H1 (cell line): Measurements from ENCODE around the gene SLC52A1.

Source experiments
- ASH2L ChIP-seq: fragments of 200-600, 300-600 bp; sonication (generic); IDR thresholded peaks from one replicate; pipeline ENCODE4 v1.7.1; 2017; ENCODE audit warnings: low read length
- BRCA1 ChIP-seq: IDR thresholded peaks from 2 replicates; pipeline ENCODE4 v1.6.1; 2012; ENCODE audit warnings: low read depth, low read length, improper control_type of control experiment
- CBX5 ChIP-seq: fragments of 300-800, 300-1000 bp; sonication (generic); IDR thresholded peaks from 2 replicates; pipeline ENCODE4 v1.7.1; 2016; ENCODE audit warnings: antibody characterized with exemption, low read length, low read depth
- CEBPB ChIP-seq: IDR thresholded peaks from 2 replicates; pipeline ENCODE4 v1.6.1; 2012; ENCODE audit warnings: low read depth, low read length
- EGR1 ChIP-seq: IDR thresholded peaks from 2 replicates; pipeline ENCODE4 v1.6.1; 2011; ENCODE audit warnings: low read depth, low read length, borderline replicate concordance
- GABPA ChIP-seq: IDR thresholded peaks from 2 replicates; pipeline ENCODE4 v1.6.1; 2011; ENCODE audit warnings: mild to moderate bottlenecking, low read length, moderate library complexity, borderline replicate concordance; ENCODE audit not compliant: insufficient read depth
- POLR2A ChIP-seq, 2 experiments: IDR thresholded peaks; 1 replicate in 1 of 2; 2 replicates in 1 of 2; pipeline ENCODE4 v1.6.1; 2011; ENCODE audit warnings: low read depth in 2 of 2, low read length in 2 of 2, mild to moderate bottlenecking in 2 of 2; ENCODE audit errors: control extremely low read depth in 1 of 2
- POLR2AphosphoS5 ChIP-seq: IDR thresholded peaks from 2 replicates; pipeline ENCODE4 v1.6.1; 2011; ENCODE audit warnings: low read depth, low read length
- RFX5 ChIP-seq: IDR thresholded peaks from 2 replicates; pipeline ENCODE4 v1.6.1; 2011; ENCODE audit warnings: low read depth, low read length, improper control_type of control experiment, borderline replicate concordance
- TAF1 ChIP-seq: IDR thresholded peaks from 2 replicates; pipeline ENCODE4 v1.6.1; 2011; ENCODE audit warnings: mild to moderate bottlenecking, low read depth, low read length
- TEAD4 ChIP-seq: IDR thresholded peaks from 2 replicates; pipeline ENCODE4 v1.6.1; 2012; ENCODE audit warnings: low read depth, low read length, inconsistent platforms, mixed read lengths
- YY1 ChIP-seq: IDR thresholded peaks from 2 replicates; pipeline ENCODE4 v1.6.1; 2011; ENCODE audit warnings: low read depth, mild to moderate bottlenecking, low read length
- TF ChIP-seq, protein P1 (sequence below), 3 experiments: IDR thresholded peaks; 1 replicate in 2 of 3; 2 replicates in 1 of 3; pipeline versions ENCODE4 v1.5.1 to v1.6.1; 2011; ENCODE audit warnings: low read length in 3 of 3, mild to moderate bottlenecking in 3 of 3, inconsistent platforms in 2 of 3, low read depth in 1 of 3, moderate library complexity in 1 of 3; ENCODE audit not compliant: insufficient read depth in 1 of 3; ENCODE audit errors: control extremely low read depth in 1 of 3
- TF ChIP-seq, protein P2 (sequence below): IDR thresholded peaks from 2 replicates; pipeline ENCODE4 v1.6.1; 2012; ENCODE audit warnings: inconsistent platforms

DNA sequence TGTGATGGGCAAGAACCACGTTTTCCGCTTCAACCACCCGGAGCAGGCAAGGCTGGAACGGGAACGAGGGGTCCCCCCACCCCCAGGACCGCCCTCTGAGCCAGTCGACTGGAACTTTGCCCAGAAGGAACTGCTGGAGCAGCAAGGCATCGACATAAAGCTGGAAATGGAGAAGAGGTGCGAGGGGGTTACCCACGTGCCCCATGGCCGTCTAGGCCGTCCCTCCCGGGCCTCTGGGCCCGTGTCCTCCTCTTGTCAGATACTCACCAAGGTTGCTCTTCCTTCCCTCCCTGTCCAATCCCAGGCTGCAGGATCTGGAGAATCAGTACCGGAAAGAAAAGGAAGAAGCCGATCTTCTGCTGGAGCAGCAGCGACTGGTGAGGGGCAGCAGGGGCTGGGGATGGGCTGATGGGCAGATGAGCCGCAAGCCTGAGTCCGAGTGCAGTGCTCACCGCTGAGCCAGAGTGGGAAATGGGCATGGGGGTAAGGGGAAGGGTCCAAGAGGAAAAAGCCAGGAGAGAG is 14.7 kb downstream of the SLC52A1 start:
- no peak for TF ChIP-seq POLR2AphosphoS5
- TF ChIP-seq YY1 = no peak
- TF ChIP-seq, protein P1, sequence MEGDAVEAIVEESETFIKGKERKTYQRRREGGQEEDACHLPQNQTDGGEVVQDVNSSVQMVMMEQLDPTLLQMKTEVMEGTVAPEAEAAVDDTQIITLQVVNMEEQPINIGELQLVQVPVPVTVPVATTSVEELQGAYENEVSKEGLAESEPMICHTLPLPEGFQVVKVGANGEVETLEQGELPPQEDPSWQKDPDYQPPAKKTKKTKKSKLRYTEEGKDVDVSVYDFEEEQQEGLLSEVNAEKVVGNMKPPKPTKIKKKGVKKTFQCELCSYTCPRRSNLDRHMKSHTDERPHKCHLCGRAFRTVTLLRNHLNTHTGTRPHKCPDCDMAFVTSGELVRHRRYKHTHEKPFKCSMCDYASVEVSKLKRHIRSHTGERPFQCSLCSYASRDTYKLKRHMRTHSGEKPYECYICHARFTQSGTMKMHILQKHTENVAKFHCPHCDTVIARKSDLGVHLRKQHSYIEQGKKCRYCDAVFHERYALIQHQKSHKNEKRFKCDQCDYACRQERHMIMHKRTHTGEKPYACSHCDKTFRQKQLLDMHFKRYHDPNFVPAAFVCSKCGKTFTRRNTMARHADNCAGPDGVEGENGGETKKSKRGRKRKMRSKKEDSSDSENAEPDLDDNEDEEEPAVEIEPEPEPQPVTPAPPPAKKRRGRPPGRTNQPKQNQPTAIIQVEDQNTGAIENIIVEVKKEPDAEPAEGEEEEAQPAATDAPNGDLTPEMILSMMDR (IDR thresholded peaks at IDR 0.05; ENCODE audit: control extremely low read depth in 1 of 3, insufficient read depth in 1 of 3, low read depth in 1 of 3, low read length in 3 of 3) = no peak
- TF ChIP-seq POLR2A (IDR thresholded peaks at IDR 0.05; ENCODE audit: control extremely low read depth in 1 of 2, low read depth in 2 of 2, low read length in 2 of 2) = no peak
- no peak for TF ChIP-seq CBX5
- no peak for TF ChIP-seq BRCA1
- TF ChIP-seq, protein P2, sequence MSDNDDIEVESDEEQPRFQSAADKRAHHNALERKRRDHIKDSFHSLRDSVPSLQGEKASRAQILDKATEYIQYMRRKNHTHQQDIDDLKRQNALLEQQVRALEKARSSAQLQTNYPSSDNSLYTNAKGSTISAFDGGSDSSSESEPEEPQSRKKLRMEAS = no peak
- TF ChIP-seq TEAD4 = no peak
- TF ChIP-seq RFX5 = no peak
- TF ChIP-seq CEBPB = no peak
- no peak for TF ChIP-seq EGR1
- TF ChIP-seq ASH2L = no peak
- TF ChIP-seq GABPA = no peak
- no peak for TF ChIP-seq TAF1
